ENCODE results near the gene TMEM135.

GRCh38 chr11:87201376-87201775 lies 163.6 kb downstream of the TMEM135 start:
- TF ChIP-seq CTCF (IDR thresholded peaks at IDR 0.05) (no peak), POLR2A (IDR thresholded peaks at IDR 0.05) (no peak)
